ENCODE results near the gene DUS3L. TPM values are rescaled to one million over a fixed set of nuclear protein-coding genes. Genes with fewer than 3 reads are reported as not detected.

The DUS3L gene
- polyA plus RNA-seq, 1 donor (not counting 4 experiments of a cell fraction or from before 2014, with no cell fraction given): 12.0 TPM

DNA sequence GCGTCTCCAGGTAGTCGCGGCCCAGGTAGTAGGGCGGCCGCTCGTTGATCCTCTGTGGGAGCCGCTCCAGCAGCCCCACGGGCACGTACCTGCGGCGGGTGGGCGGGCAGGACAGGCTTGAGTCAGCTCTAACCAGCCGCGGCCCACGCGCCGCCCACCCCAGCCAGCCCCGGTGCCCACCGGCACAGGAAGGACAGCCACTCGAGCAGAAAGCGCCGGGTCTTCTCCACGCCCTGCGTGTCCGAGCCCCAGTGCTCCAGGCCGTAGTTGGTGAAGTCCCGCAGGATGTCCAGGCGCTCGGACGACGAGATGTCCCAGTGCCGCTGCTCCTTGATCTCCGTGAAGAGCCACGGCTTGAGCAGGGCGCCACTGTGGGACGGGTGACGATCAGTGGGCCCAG, 5.5 kb downstream of the DUS3L start:
- H3K27ac ChIP-seq (ENCODE audit: control insufficient read depth, insufficient read depth, low read length): no peak overlapping the region
- TF ChIP-seq, protein P1, sequence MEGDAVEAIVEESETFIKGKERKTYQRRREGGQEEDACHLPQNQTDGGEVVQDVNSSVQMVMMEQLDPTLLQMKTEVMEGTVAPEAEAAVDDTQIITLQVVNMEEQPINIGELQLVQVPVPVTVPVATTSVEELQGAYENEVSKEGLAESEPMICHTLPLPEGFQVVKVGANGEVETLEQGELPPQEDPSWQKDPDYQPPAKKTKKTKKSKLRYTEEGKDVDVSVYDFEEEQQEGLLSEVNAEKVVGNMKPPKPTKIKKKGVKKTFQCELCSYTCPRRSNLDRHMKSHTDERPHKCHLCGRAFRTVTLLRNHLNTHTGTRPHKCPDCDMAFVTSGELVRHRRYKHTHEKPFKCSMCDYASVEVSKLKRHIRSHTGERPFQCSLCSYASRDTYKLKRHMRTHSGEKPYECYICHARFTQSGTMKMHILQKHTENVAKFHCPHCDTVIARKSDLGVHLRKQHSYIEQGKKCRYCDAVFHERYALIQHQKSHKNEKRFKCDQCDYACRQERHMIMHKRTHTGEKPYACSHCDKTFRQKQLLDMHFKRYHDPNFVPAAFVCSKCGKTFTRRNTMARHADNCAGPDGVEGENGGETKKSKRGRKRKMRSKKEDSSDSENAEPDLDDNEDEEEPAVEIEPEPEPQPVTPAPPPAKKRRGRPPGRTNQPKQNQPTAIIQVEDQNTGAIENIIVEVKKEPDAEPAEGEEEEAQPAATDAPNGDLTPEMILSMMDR (optimal IDR thresholded peaks at IDR 0.05 in 1 of 3, IDR thresholded peaks at IDR 0.05 in 1 of 3, conservative IDR thresholded peaks at IDR 0.05 in 1 of 3; ENCODE audit: extremely low read depth in 1 of 3, insufficient read depth in 2 of 3, low read length in 3 of 3): no peak
- no peak overlapping the region for H3K4me2 ChIP-seq (ENCODE audit: control insufficient read depth, extremely low read depth, insufficient read depth, low read depth, low read length)
- dilution Hi-C loops (cut with MboI; ENCODE audit: extremely low pct_ligation_motif_present, low sequenced_read_pairs): no loop called here
- no peak for FAIRE-seq
- H2AFZ ChIP-seq (ENCODE audit: control insufficient read depth, low read length): no peak overlapping the region
- H3K4me1 ChIP-seq (ENCODE audit: control insufficient read depth, extremely low read depth, insufficient read depth, low read length): peaks cover 12% of the 10 kb centered on the region
- H3K9ac ChIP-seq (ENCODE audit: control insufficient read depth, extremely low read depth, insufficient read depth, low read length): no peak overlapping the region
- H3K9me1 ChIP-seq (ENCODE audit: control insufficient read depth, extremely low read depth, insufficient read depth, low read length): no peaks in the 10 kb centered on the region
- no peaks in the 10 kb centered on the region for H3K9me3 ChIP-seq (ENCODE audit: control insufficient read depth, low read depth, low read length)
- H3K4me3 ChIP-seq (ENCODE audit: control insufficient read depth in 2 of 3, extremely low read depth in 1 of 3, insufficient read depth in 2 of 3, low read depth in 1 of 3, low read length in 3 of 3): no peak overlapping the region
- H3K79me2 ChIP-seq (ENCODE audit: control insufficient read depth, insufficient read depth, low read length): peaks cover 7% of the 10 kb centered on the region
- no peak for DNase-seq (ENCODE audit: low read depth, low spot score)
- no peaks in the 10 kb centered on the region for H3K27me3 ChIP-seq (ENCODE audit: control insufficient read depth, extremely low read depth, insufficient read depth, low read length)
- H4K20me1 ChIP-seq (ENCODE audit: control insufficient read depth, extremely low read depth, insufficient read depth, low read length): no peaks in the 10 kb centered on the region
- H3K36me3 ChIP-seq (ENCODE audit: control insufficient read depth in 2 of 2, extremely low read depth in 1 of 2, insufficient read depth in 2 of 2, low read length in 2 of 2): peaks cover 24 to 48% of the 10 kb centered on the region in 2 experiments

DNA sequence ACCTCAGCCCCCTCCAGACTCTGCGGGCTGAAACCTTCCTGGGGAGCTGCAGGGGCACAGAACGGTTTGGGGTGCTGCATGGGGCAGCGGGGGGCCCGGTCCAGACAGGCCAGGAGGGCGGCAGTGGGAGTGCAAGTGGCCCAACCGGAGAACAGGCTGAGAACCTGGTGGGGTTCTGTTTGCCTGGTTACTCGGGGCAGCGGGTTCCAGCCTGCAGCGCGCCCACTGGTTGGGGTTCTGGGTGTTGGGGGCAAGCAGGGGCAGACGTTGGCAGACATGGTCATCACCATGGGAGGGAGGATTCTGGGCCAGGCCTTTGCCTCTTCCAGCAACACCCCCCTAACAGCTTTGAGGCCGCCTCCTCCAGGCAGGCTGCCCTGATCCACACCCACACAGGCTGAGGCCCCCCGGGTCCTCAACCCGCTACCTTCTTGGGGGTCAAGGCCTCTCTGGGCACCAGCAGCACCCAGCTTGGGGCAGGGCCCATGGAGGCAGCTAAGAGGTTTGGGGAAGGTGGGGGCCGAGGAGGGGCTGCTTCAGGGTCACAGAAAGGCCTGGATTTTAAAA, 6.3 kb downstream of the DUS3L start, which contains the start of gene PRR22:
Gene PRR22 (minus strand): TSS at position 166 of the 567 bp plus-strand sequence. CDS start 86 bp downstream, at position 80.
- no peak within 1 kb of the TSS for H3K9ac ChIP-seq (ENCODE audit: control insufficient read depth, extremely low read depth, insufficient read depth, low read length)
- no peak for FAIRE-seq
- no peak within 1 kb of the TSS for H3K4me3 ChIP-seq (ENCODE audit: control insufficient read depth in 2 of 3, extremely low read depth in 1 of 3, insufficient read depth in 2 of 3, low read depth in 1 of 3, low read length in 3 of 3)
- no peak within 1 kb of the TSS for H2AFZ ChIP-seq (ENCODE audit: control insufficient read depth, low read length)
- H3K4me1 ChIP-seq (ENCODE audit: control insufficient read depth, extremely low read depth, insufficient read depth, low read length): peaks cover 7% of the 10 kb centered on the region
- TF ChIP-seq, protein P1 (optimal IDR thresholded peaks at IDR 0.05 in 1 of 3, IDR thresholded peaks at IDR 0.05 in 1 of 3, conservative IDR thresholded peaks at IDR 0.05 in 1 of 3; ENCODE audit: extremely low read depth in 1 of 3, insufficient read depth in 2 of 3, low read length in 3 of 3): no peak
- TF ChIP-seq EZH2 (IDR thresholded peaks at IDR 0.05; ENCODE audit: low read length): no peak
- no peak within 1 kb of the TSS for H3K4me2 ChIP-seq (ENCODE audit: control insufficient read depth, extremely low read depth, insufficient read depth, low read depth, low read length)
- no peaks in the 10 kb centered on the region for H3K27me3 ChIP-seq (ENCODE audit: control insufficient read depth, extremely low read depth, insufficient read depth, low read length)
- DNase-seq (ENCODE audit: low read depth, low spot score): no peak
- no peaks in the 10 kb centered on the region for H4K20me1 ChIP-seq (ENCODE audit: control insufficient read depth, extremely low read depth, insufficient read depth, low read length)
- peaks cover 24 to 48% of the 10 kb centered on the region in 2 experiments for H3K36me3 ChIP-seq (ENCODE audit: control insufficient read depth in 2 of 2, extremely low read depth in 1 of 2, insufficient read depth in 2 of 2, low read length in 2 of 2)
- H3K79me2 ChIP-seq (ENCODE audit: control insufficient read depth, insufficient read depth, low read length): peaks cover 7% of the 10 kb centered on the region
- dilution Hi-C loops (cut with MboI; ENCODE audit: extremely low pct_ligation_motif_present, low sequenced_read_pairs): no loop called here
- no peaks in the 10 kb centered on the region for H3K9me1 ChIP-seq (ENCODE audit: control insufficient read depth, extremely low read depth, insufficient read depth, low read length)
- no peaks in the 10 kb centered on the region for H3K9me3 ChIP-seq (ENCODE audit: control insufficient read depth, low read depth, low read length)
- no peak within 1 kb of the TSS for H3K27ac ChIP-seq (ENCODE audit: control insufficient read depth, insufficient read depth, low read length)
